ENCODE data around the gene PGK1.
"Not testable (repeated sequence)": the region's sequence is repeated elsewhere in the genome, so short reads cannot be mapped to it uniquely, and the experiment has no call there.

Gene PGK1

GRCh38 chrX:78074088-78074487 is 30.0 kb upstream of the PGK1 start:
- H3K9me3 ChIP-seq: no peaks in the 10 kb centered on the region
- no peak overlapping the region for H3K4me3 ChIP-seq (ENCODE audit: low read depth, low read length)
- no peaks in the 10 kb centered on the region for H3K27me3 ChIP-seq
- no peak for DNase-seq
- H3K36me3 ChIP-seq: no peaks in the 10 kb centered on the region
- TF ChIP-seq CTCF (IDR thresholded peaks at IDR 0.05; ENCODE audit: low read depth, low read length): no peak
- no peaks in the 10 kb centered on the region for H3K4me1 ChIP-seq

- no peak for TF ChIP-seq CTCF (IDR thresholded peaks at IDR 0.05; ENCODE audit: low read depth, low read length)
- H3K9me3 ChIP-seq: no peaks in the 10 kb centered on the region
- DNase-seq: no peak
Observed at GRCh38 chrX:78075787-78076389, 28.2 kb upstream of the PGK1 start.

GRCh38 chrX:78081413-78081812 is 22.6 kb upstream of the PGK1 start:
- not testable (repeated sequence) for H3K9me3 ChIP-seq; H3K4me3 ChIP-seq (ENCODE audit: low read depth, low read length); DNase-seq; H3K36me3 ChIP-seq; H3K4me1 ChIP-seq; H3K27me3 ChIP-seq

More at GRCh38 chrX:78075787-78076389, 28.2 kb upstream of the PGK1 start:
- Histone ChIP-seq H3K27me3 (no peaks in the 10 kb centered on the region), H3K4me1 (no peaks in the 10 kb centered on the region), H3K4me3 (ENCODE audit: low read depth, low read length) (no peak overlapping the region), H3K36me3 (no peaks in the 10 kb centered on the region)

GRCh38 chrX:78092296-78092695 is 11.8 kb upstream of the PGK1 start:
- peak; percentile 42 for TF ChIP-seq CTCF (IDR thresholded peaks at IDR 0.05; ENCODE audit: low read depth, low read length)
- H3K9me3 ChIP-seq: no peaks in the 10 kb centered on the region
- DNase-seq: peak; percentile 19
- H3K36me3 ChIP-seq: no peaks in the 10 kb centered on the region
- no peak overlapping the region for H3K4me3 ChIP-seq (ENCODE audit: low read depth, low read length)
- no peaks in the 10 kb centered on the region for H3K4me1 ChIP-seq
- H3K27me3 ChIP-seq: no peaks in the 10 kb centered on the region

- Histone ChIP-seq H3K9me3 (no peaks in the 10 kb centered on the region), H3K4me1 (no peaks in the 10 kb centered on the region), H3K36me3 (no peaks in the 10 kb centered on the region), H3K4me3 (ENCODE audit: low read depth, low read length) (no peak overlapping the region), H3K27me3 (no peaks in the 10 kb centered on the region)
- no peak for DNase-seq
- no peak for TF ChIP-seq CTCF (IDR thresholded peaks at IDR 0.05; ENCODE audit: low read depth, low read length)
Observed at GRCh38 chrX:78098108-78098507, 5.9 kb upstream of the PGK1 start.

GRCh38 chrX:78102091-78102490 is 2.0 kb upstream of the PGK1 start:
- DNase-seq: no peak
- Histone ChIP-seq H3K27me3 (no peaks in the 10 kb centered on the region), H3K9me3 (no peaks in the 10 kb centered on the region)

More at GRCh38 chrX:78102091-78102490, 2.0 kb upstream of the PGK1 start:
- H3K4me1 ChIP-seq: no peaks in the 10 kb centered on the region
- no peak for TF ChIP-seq CTCF (IDR thresholded peaks at IDR 0.05; ENCODE audit: low read depth, low read length)
- no peak overlapping the region for H3K4me3 ChIP-seq (ENCODE audit: low read depth, low read length)
- peaks cover 16% of the 10 kb centered on the region for H3K36me3 ChIP-seq
